Peyer's patch (tissue), 4 donors: ENCODE measurements around the gene FAM171A1. TPM values are rescaled to one million over a fixed set of nuclear protein-coding genes. Genes with fewer than 3 reads are reported as not detected.

Source experiments
- DNase-seq, 3 donors: peaks; one replicate each; pipeline ENCODE4 v3.0.0-alpha.2; 2017 to 2019
- H3K27ac ChIP-seq, 4 donors: fragments of 200-600 bp; sonication (generic); one replicate each; pipeline ENCODE4 v1.5.1; 2016 to 2019
- H3K27me3 ChIP-seq, 2 donors: fragments of 200-600 bp; sonication (generic); one replicate each; pipeline ENCODE4 v1.5.1; 2019
- H3K36me3 ChIP-seq, 3 donors: fragments of 200-600 bp; sonication (generic); one replicate each; pipeline ENCODE4 v1.5.1; 2016 to 2019
- H3K4me1 ChIP-seq, 4 donors: fragments of 200-600 bp; sonication (generic); one replicate each; pipeline ENCODE4 v1.5.1; 2016 to 2019
- H3K4me3 ChIP-seq, 4 donors: fragments of 200-600 bp; sonication (generic); 1 replicate in 3 of 4; 2 replicates in 1 of 4; pipeline ENCODE4 v1.5.1; 2016 to 2019; ENCODE audit warnings: mild to moderate bottlenecking in 1 of 4
- H3K9me3 ChIP-seq, 4 donors: fragments of 200-600 bp; sonication (generic); one replicate each; pipeline ENCODE4 v1.5.1; 2016 to 2019; ENCODE audit warnings: mild to moderate bottlenecking in 1 of 4
- CTCF ChIP-seq, 6 experiments: fragments of 450-650 bp in 4 of 6; fragments of 200-600 bp in 2 of 6; sonication (generic) in 1 of 6; IDR thresholded peaks; one replicate each; pipeline ENCODE4 v1.5.1; 2017 to 2019; ENCODE audit warnings: antibody characterized with exemption in 6 of 6, mild to moderate bottlenecking in 3 of 6, moderate library complexity in 1 of 6
- POLR2A ChIP-seq, 2 donors: fragments of 450-650 bp; IDR thresholded peaks; one replicate each; pipeline ENCODE4 v1.5.1; 2017; ENCODE audit warnings: antibody characterized with exemption in 2 of 2, mild to moderate bottlenecking in 2 of 2, moderate library complexity in 2 of 2
- total RNA-seq, 4 donors: library from RNA; depleted of rRNA; stranded (reverse); fragments of >200 nt; gene quantifications; one replicate each; pipeline ENCODE4 v1.1.0, GENCODE V29; 2016

Gene FAM171A1
- total RNA-seq, 4 donors from 2014 or later, result 14.7 to 37.1 (median 24.5) TPM

- no peak for DNase-seq
- H3K27ac ChIP-seq, result no peak overlapping the region
- TF ChIP-seq CTCF (IDR thresholded peaks at IDR 0.05) (no peak), POLR2A (IDR thresholded peaks at IDR 0.05) (no peak)
Observed at GRCh38 chr10:15316145-15316544, 54.9 kb downstream of the FAM171A1 start.

GRCh38 chr10:15315286-15315685, 55.8 kb downstream of the FAM171A1 start:
- H3K27ac ChIP-seq, result no peak overlapping the region
- H3K36me3 ChIP-seq, result no peaks in the 10 kb centered on the region
- no peak for TF ChIP-seq CTCF (IDR thresholded peaks at IDR 0.05)
- no peak for TF ChIP-seq POLR2A (IDR thresholded peaks at IDR 0.05)
- no peak for DNase-seq
- peaks cover 0 to 25% (median 0%) of the 10 kb centered on the region in 4 donors for H3K4me1 ChIP-seq
- H3K9me3 ChIP-seq, result no peaks in the 10 kb centered on the region
- no peak overlapping the region for H3K4me3 ChIP-seq
- H3K27me3 ChIP-seq, result no peaks in the 10 kb centered on the region

More at GRCh38 chr10:15316145-15316544, 54.9 kb downstream of the FAM171A1 start:
- H3K9me3 ChIP-seq, result no peaks in the 10 kb centered on the region
- peaks cover 0 to 26% (median 0%) of the 10 kb centered on the region in 4 donors for H3K4me1 ChIP-seq
- no peaks in the 10 kb centered on the region for H3K36me3 ChIP-seq
- H3K4me3 ChIP-seq, result no peak overlapping the region
- no peaks in the 10 kb centered on the region for H3K27me3 ChIP-seq

- TF ChIP-seq CTCF (IDR thresholded peaks at IDR 0.05), result no peak
- TF ChIP-seq POLR2A (IDR thresholded peaks at IDR 0.05), result no peak
- peaks cover 0 to 25% (median 0%) of the 10 kb centered on the region in 4 donors for H3K4me1 ChIP-seq
- no peaks in the 10 kb centered on the region for H3K27me3 ChIP-seq
- H3K27ac ChIP-seq, result no peak overlapping the region
- H3K4me3 ChIP-seq, result no peak overlapping the region
- H3K9me3 ChIP-seq, result no peaks in the 10 kb centered on the region
- H3K36me3 ChIP-seq, result no peaks in the 10 kb centered on the region
- DNase-seq, result no peak
Observed at GRCh38 chr10:15314482-15315045, 56.5 kb downstream of the FAM171A1 start.

- no peaks in the 10 kb centered on the region for H3K27me3 ChIP-seq
- no peaks in the 10 kb centered on the region for H3K36me3 ChIP-seq
- TF ChIP-seq CTCF (IDR thresholded peaks at IDR 0.05), result no peak
- TF ChIP-seq POLR2A (IDR thresholded peaks at IDR 0.05), result no peak
- peaks cover 0 to 25% (median 0%) of the 10 kb centered on the region in 4 donors for H3K4me1 ChIP-seq
- H3K9me3 ChIP-seq, result no peaks in the 10 kb centered on the region
- no peak overlapping the region for H3K4me3 ChIP-seq
- no peak for DNase-seq
- H3K27ac ChIP-seq, result peak overlapping the region in 2 of 4 donors; percentile 5 to 11
Observed at GRCh38 chr10:15313843-15314242, 57.2 kb downstream of the FAM171A1 start.

- H3K27me3 ChIP-seq, result no peaks in the 10 kb centered on the region
Observed at GRCh38 chr10:15313047-15313446, 58.0 kb downstream of the FAM171A1 start.

More at GRCh38 chr10:15313047-15313446, 58.0 kb downstream of the FAM171A1 start:
- DNase-seq, result no peak
- Histone ChIP-seq H3K36me3 (no peaks in the 10 kb centered on the region), H3K9me3 (no peaks in the 10 kb centered on the region), H3K27ac (peak overlapping the region in 1 of 4 donors; percentile 11), H3K4me3 (no peak overlapping the region), H3K4me1 (peaks cover 0 to 25% (median 0%) of the 10 kb centered on the region in 4 donors)
- TF ChIP-seq POLR2A (IDR thresholded peaks at IDR 0.05), result no peak
- TF ChIP-seq CTCF (IDR thresholded peaks at IDR 0.05), result no peak
